ENCODE measurements around the gene KIF26A. TPM values are rescaled to one million over a fixed set of nuclear protein-coding genes. Genes with fewer than 3 reads are reported as not detected.
"Not testable (repeated sequence)": the region's sequence is repeated elsewhere in the genome, so short reads cannot be mapped to it uniquely, and the experiment has no call there.

The KIF26A gene
- polyA plus RNA-seq, 12 donors: 4.8 to 25.2 (median 5.9) TPM; not detected in 1

DNA sequence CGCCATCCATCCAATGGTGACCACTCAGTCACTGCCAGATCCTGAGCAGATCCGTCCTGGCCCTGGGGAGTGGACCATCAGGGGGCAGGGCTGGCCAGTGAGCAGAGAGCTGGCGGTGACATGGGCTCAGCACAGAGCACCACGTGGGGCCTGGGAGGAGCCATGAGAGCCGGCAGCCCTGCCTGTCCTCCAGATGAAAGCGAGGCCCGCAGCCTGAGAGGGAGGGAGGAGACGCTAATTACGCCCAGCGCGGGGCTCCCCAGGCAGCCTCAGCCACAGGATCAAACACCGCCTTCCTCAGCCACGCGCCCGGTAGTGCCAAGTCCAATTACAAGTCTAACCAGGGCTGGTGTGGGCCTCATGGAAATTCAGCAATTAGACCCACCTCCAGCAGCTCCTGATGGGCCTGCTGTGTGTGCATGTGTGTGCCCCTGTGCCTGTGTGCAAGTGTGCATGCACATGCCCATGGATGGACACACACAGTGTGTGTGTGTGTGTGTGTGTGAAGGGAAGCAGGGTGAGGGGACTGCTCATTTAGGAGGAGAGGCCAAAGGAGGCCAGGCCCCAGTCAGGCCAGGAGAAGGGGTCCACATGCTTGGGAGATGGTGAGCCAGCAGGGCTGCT is 68.0 kb downstream of the KIF26A start:
- DNase-seq: no peak

- DNase-seq: no peak
These were observed 69.0 kb downstream of the KIF26A start for GRCh38 chr14:104207142-104208014.

- not testable (repeated sequence) for DNase-seq
These were observed 69.6 kb downstream of the KIF26A start for GRCh38 chr14:104208015-104208295.

DNA sequence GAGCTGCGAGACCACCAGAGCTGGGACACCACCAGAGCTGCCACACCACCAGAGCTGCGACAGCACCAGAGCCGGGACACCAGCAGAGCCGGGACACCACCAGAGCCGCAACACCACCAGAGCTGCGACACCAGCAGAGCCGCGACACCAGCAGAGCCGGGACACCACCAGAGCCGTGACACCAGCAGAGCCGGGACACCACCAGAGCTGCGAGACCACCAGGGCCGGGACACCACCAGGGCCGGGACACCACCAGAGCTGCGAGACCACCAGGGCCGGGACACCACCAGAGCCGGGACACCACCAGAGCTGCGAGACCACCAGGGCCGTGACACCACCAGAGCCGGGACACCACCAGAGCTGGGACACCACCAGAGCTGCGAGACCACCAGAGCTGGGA is 69.9 kb downstream of the KIF26A start:
- not testable (repeated sequence) for DNase-seq

GRCh38 chr14:104209071-104209470 is 70.7 kb downstream of the KIF26A start:
- DNase-seq: not testable (repeated sequence)

DNA sequence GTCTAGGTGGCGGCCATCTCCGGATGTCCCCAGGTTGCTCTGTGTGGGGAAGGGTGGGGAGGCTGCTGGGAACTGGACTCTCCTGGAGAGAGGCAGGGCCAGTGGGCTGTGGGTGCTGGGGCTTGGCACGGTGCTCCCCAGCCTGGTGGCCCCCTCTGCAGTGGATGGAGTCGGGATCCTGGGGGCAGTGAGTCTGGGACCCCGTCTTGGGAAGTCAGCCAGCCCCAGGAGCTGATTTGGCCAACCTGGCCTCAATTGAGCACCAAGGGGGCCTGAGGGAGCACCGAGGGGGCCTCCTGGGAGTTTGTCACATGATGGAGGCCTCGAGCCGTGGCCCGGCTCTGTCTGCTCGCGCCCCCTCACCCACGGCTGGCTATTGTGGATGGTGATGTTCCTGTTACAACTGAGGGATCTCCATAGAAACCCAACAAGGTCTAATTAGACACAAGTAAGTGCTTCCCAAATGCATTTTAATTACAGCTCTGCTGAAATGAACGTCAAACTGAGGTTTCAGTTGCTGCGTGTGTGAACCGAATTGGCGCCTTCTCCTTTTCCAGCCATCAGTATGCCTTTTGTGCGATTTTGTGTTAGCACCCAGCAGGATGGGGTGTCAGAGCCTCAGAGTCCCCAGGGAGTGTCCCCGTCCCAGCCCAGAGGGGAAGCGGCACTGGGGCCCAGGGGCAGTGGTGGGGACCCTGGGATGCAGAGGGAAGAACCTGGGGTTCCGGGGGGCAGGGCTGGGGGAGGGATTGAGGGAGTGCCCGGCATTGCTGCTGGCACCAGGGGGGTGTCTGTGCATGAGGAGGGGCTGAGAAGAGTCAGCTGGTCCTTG is 71.8 kb downstream of the KIF26A start:
- no peak for DNase-seq

- DNase-seq: no peak
These were observed 72.4 kb downstream of the KIF26A start for GRCh38 chr14:104210817-104211195.

- no peak for DNase-seq
These were observed 72.8 kb downstream of the KIF26A start for GRCh38 chr14:104211215-104211614.

DNA sequence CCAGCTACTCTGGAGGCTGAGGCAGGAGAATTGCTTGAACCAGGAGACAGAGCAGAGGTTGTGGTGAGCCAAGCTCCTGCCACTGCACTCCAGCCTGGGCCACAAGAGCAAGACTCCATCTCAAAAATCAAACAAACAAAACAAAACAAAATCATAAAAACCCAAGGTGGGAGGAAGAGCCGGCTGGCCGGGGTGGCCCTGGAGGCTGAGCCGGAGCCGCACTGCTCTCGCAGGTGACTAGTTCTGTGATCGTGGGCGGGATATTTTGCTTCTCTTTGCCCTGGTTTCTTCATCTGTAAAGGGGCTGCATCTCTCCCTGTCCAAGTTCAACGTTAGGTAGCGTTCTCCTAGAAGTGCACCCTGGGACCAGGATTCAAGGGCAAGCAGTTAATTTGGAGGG is 73.4 kb downstream of the KIF26A start:
- no peak for DNase-seq

- no peak for DNase-seq
These were observed 74.1 kb downstream of the KIF26A start for GRCh38 chr14:104212206-104213095.

DNA sequence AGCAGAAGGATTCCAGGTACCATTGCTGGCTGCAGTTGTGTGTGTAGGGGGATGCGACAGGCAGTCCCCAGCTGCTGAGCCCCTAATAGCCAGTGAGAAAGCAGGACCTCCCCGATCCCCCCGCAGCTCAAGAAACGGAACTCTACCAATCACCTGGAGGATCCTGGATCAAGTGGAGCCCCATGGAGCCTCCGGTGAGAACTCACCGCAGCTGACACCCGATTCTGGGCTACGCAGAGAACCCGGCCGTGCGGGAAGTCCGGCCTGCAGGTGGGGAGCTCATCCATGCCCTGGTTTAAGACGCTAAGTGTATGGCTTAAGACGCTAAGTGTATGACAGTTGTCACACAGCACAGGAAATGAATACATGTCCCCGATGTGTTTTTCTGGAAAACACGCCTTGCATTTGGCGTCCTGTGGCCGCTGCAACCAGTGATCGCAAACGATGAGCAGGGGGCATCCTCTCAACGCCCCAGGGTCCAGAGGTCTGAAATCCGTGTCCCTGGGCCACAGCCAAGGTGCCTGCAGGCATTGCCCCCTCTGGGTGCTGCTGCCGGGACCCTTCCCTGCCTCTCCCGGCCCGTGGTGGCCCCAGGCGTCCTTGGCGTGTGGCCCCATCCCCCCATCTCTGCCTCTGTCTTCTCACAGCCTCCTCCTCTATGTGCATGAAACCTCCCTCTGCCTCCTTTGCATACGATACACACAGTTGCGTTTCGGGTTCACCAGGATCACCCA is 75.1 kb downstream of the KIF26A start:
- DNase-seq: no peak

DNA sequence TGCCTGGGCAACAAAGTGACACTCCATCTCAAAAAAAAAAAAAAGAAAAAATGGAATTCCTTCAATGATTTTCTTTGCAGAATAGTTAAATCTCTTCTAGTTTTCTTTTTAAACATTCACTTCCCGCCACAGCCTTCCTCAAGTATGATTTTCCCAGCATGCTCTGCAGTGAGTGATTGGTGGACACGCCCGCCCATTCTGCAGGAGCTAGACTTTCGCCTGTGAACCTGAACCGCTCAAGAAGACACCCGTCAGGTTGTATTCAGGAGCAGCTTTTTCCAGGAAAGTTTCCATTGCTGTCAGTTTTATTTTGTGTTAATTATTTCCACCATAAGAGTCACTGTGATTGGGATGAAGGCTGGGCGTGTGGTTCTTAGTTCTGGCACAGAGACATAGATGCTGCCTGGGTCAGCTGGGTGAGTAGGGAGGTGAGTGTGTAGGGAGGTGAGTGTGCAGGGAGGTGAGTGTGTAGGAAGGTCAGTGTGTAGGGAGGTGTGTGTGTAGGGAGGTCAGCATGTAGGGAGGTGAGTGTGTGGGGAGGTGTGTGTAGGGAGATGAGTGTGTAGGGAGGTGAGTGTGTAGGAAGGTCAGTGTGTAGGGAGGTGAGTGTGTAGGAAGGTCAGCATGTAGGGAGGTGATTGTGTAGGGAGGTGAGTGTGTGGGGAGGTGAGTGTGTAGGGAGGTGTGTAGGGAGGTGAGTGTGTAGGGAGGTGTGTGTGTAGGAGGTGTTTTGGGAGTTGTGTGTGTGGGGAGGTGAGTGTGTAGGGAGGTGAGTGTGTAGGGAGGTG is 76.2 kb downstream of the KIF26A start:
- DNase-seq: no peak

GRCh38 chr14:104215706-104216334 is 77.4 kb downstream of the KIF26A start:
- no peak for DNase-seq

- DNase-seq: no peak
These were observed 78.1 kb downstream of the KIF26A start for GRCh38 chr14:104216457-104216856.

GRCh38 chr14:104217486-104218360 is 79.3 kb downstream of the KIF26A start:
- no peak for DNase-seq

- DNase-seq: no peak
These were observed 80.2 kb downstream of the KIF26A start for GRCh38 chr14:104218361-104219180.

DNA sequence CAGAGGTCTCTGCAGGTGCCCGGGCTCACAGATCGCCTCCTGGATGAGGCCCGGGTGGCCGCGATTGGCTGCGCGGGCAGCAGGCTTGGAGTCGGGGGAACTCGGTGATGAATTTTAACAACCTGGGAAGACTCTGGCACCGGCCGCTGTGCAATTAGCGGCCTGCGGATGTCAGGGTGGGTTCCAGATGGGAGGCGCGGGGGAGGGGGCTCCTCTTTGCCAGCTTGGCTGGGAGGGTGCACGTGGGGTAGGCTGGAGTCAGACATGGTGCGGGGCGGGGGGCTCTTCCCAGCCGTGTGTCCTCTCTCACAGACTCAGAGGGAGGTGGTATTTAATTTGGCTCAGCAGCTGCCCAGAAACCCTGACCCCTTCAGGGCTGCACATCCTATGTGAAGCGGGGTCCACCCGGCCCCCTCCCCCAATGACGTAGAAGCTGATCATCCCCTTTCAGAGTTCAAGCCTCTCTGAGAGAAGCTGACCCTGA is 81.4 kb downstream of the KIF26A start:
- no peak for DNase-seq
